Globus pallidus (tissue), 1 donor: Measurements from ENCODE around the gene SCMH1.
"Not testable (repeated sequence)": the region's sequence is repeated elsewhere in the genome, so short reads cannot be mapped to it uniquely, and the experiment has no call there.

Experiments
- DNase-seq: peaks from one replicate; pipeline ENCODE4 v3.0.0-alpha.2; 2015; ENCODE audit warnings: low spot score

The SCMH1 gene

DNA sequence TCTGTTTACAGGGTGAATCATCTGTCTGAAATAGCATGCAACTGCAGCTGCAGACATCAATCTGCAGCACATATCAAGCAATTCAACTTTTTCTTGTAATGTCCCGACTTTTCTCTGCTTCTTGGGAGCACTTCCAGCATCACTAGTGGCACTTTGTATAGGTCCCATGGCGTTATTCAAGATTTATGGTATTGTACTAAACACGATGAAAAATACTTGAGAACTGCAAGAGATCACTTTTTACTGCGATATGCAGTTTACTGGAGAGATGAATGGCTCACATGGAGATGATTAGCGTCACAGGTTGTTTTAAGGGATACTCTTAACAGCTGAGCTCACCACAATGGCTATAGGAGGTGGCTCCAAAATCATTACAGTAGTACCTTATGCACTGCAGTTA, 7.2 kb upstream of the SCMH1 start:
- DNase-seq = no peak

DNA sequence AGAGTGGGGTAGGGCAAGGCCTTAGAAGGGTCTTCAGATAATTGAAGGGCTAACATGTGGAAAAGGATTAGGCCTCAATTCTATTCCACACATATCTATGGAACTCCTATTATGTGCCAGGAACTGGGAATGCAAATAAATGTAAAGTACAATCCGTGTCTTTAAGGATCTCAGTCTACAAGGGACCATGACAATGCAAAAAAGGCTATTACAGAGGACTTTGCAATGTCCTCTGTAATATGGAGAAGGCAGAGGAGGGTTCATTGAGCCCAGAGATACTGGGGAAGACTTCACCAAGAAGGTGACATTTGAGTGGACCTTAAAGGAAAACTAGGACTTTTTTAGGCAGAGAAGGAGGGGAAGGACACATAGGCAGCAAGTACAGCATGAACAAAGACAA, 4.5 kb upstream of the SCMH1 start:
- DNase-seq = no peak

- DNase-seq = no peak
Measured at GRCh38 chr1:41245659-41246058, 3.6 kb upstream of the SCMH1 start.

GRCh38 chr1:41243079-41243385, 926 bp upstream of the SCMH1 start:
- DNase-seq = no peak

- no peak for DNase-seq
Measured at GRCh38 chr1:41242342-41243078, 404 bp upstream of the SCMH1 start.

GRCh38 chr1:41241354-41241748, 755 bp downstream of the SCMH1 start:
- peak; percentile 49 for DNase-seq

- peak; percentile 24 for DNase-seq
Measured at GRCh38 chr1:41240781-41241353, 1.2 kb downstream of the SCMH1 start.

DNA sequence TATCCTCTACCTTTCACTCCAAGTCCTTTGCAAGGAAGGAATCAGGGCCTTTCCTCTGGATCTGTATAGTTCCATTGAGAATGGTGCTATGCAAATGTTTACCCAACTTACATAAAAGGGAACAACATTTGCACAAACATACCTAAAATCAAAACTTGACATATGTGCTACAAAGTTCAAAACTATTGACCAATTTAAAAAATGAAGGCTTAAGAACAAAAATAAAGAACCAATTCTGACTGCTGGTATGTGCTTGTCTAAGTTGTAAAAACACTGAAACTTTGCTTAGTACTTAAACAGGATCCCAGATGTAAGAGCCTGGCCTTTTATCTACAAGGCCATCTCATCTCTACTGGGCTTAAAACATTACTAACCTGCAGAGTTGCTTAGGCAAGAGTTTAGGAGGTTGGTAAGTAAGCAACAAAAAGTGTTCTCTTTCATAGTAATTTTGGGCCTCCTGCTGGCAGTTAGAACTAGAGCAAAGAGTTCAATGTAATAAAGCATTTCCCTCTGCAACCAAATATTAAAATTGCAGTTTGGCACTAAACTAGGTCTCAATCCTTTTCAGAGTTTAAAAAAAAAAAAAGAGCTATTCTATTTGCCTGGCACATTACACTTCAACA, 2.0 kb downstream of the SCMH1 start:
- peak; percentile 1 for DNase-seq

GRCh38 chr1:41238311-41238988, 3.7 kb downstream of the SCMH1 start:
- no peak for DNase-seq

DNA sequence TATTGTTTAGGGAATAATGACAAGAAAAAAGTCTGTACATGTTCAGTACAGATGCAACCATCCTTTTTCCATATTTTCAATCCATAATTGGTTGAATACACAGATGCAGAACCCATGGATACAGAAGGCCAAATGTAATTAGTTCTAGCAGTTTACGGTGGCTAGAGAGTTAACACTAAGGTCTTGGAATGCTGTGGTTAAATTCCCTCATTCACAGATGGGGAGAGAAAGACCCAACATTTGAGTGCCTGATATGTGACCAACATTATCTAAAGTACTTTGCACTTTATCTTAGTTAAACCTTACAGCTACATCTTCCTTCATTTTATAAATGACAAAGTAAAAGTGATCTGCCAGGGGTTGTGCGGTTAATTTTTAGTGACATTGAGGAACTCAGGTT, 5.3 kb downstream of the SCMH1 start:
- DNase-seq = no peak

- DNase-seq = no peak
Measured at GRCh38 chr1:41235893-41236292, 6.2 kb downstream of the SCMH1 start.

- DNase-seq = no peak
Measured at GRCh38 chr1:41233708-41234107, 8.4 kb downstream of the SCMH1 start.

DNA sequence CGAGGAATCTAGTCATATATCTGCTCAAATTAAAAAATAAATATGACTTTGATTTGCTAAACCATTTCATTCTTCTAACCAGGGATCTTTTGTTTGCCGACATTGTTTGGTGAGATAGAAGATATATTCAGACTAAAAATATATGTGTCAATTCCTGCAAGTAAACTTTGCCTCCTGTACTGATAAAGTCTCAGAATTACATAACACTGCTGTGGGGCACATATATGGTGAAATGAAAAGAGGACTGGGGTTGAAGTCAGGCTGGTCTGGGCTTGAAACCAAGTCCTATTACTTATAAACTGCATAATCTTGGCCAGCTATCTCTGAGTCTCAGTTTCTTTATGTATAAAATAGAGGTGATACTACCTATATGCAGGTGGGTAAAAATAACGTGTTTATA, 9.8 kb downstream of the SCMH1 start:
- no peak for DNase-seq

DNA sequence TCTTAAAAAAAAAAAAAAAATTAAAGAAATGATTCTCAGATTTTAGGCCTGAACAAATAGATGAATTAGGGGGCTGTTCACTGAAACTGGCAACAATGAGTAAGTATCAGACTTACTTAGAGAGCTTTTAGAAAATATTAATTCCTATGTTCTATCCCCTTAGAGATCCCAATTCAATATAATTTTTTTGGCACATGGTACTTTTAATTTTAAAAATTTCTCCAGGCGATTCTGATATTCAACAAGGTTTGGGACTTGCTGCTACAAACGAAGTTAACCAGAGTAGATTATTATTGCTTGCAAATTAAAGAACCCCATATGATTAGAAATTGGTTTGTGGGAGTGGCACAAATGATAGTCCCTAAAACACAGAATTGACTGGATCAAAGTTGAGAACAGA, 11.4 kb downstream of the SCMH1 start:
- no peak for DNase-seq

GRCh38 chr1:41229219-41229618, 12.9 kb downstream of the SCMH1 start:
- not testable (repeated sequence) for DNase-seq

DNA sequence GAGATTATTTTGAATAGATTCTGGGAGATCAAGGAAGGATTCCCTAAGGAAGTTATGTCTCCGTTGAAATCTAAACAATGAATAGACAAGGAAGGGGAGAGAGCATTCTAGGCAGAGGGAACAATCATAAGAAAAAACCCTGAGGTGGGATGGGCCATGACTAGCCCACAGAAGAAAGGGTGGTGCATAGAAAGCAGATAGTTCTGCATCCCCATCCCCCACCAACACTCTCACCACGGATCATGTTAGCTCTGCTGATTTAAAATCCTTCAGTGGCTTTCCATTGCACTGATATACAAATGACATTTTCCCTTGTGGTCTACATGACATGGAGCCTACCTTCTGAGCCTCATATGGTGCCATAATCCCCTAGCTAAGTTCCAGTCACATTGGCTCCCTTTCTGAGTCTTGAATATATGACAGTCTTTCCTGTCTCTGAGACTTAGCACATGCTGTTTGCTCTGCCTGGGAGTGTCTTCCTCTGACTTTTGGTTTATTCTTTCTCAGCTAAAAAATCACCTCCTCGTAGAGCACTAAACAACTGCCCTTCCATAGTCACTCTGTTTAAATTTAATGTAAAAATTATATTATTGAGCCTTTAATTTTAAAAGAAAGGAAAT, 15.2 kb downstream of the SCMH1 start:
- no peak for DNase-seq

DNA sequence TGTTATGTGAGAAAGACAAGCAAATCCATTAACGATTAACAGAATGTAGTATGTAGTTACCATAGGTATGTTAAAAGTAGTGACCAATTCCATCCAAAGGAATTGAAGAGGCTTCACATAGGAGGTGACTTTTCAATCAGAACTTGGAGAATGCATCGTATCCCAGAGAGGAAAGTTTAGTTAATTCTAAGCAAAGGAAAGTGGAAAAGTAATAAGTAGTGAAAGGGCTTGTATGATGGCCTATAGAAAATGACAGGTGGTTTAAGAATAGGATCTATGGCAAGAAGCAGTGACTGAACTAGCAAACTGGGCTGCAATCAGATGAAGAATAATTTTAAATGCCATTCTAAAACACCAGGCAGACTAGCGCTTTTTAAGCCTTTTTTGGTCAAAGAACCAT, 16.6 kb downstream of the SCMH1 start:
- no peak for DNase-seq

DNA sequence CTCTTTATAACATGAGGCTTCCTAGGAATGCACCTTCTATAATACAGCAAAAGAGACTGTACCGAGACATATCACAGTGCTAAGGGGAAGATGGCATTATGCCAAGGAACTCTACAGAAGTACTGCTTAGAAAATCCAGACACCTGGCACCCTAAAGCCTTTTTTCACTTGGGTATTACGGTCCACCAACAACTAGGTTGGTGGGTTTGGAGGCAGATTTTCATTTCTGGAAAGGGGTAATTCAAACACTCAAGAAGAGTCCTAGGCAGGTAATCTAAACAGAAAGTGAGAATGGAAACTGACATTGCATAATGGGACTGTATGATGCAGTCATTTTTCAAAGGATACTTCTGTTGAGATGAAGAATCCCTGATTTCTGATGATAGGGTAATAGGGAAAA, 19.6 kb downstream of the SCMH1 start:
- DNase-seq = no peak

DNA sequence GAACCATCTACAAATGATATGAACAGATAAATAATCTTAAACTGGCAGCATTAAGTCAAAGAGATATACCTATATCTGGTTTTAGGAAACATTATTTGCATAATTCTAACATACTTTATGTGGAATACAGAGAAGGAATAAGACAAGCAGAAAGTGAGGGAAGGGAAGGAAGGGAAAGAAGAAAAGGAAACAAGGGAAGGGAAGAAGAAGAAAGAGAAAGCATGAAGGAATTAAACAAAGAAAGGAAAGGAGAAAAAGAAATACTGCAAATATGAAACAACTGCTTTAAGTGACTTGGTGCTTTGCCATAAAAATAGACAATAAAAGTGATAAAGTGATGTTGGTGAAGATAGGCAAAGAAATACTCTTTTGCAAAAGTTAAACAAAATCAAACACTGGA, 20.1 kb downstream of the SCMH1 start:
- no peak for DNase-seq

- no peak for DNase-seq
Measured at GRCh38 chr1:41218152-41218551, 24.0 kb downstream of the SCMH1 start.

DNA sequence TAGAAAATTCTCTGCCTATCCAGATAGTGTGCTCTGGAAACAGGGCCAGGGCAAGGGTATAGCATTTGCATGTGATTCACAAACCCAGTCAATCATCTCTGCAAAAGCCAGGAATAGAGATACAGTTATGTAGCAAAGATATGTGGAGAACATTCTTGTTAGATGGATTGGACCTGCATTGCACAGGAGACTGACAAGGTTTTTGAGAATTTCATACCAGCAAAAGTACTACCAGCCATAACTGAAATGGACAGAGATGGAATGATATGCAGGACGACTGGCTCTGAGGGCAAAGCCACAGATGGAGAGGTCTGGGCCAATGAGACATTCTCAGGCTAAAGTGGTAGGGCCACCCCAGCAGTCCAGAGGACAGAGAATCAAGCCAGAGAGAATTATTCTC, 24.7 kb downstream of the SCMH1 start:
- DNase-seq = no peak

DNA sequence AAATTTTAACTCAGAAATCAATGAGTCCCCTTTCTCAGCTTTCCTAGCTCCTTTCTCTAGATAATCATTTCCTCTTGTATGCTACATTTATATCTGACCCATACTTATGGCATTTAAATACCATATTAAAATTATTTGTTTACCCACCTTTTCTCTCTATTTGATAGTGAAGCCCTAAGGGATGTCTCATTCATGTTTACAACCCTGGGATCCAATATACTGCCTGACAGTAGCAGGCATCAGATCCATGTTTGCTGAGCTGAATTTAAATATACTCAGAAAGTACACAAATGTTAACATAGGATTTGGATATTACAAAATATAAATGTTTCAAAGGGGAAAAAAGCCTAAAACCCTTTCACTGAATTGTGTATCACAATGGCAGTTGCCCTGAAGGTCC, 26.5 kb downstream of the SCMH1 start:
- DNase-seq = no peak

DNA sequence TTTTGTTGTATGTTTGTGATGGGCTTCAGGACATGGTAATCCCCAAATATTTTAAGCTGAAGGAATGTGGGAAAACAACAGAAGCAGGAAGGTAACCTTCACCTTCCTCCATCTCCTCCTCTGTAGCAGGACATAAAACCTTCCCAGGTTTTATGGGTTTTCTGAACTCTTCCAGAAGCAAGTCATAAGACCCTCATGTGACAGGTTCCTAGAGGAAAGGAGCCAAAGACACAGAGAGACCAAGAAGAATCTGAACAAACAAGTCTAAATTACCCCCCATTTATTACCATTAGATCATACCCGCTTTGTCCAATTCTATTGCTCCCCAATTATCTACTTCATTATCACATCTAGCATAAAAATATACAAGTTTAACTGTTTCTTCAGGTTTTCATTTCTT, 28.8 kb downstream of the SCMH1 start:
- DNase-seq = no peak
